Measurements from ENCODE around the gene SYTL2. TPM values are rescaled to one million over a fixed set of nuclear protein-coding genes. Genes with fewer than 3 reads are reported as not detected.

The SYTL2 gene
- total RNA-seq, 1 donor from 2014 or later: 25.7 TPM

GRCh38 chr11:85695546-85695945 lies 115.4 kb downstream of the SYTL2 start:
- no peak for TF ChIP-seq CTCF (conservative IDR thresholded peaks at IDR 0.05; ENCODE audit: low read depth, low read length)
- no peak overlapping the region for H3K4me3 ChIP-seq (ENCODE audit: low read depth, low read length)
- DNase-seq (ENCODE audit: low read depth): no peak

GRCh38 chr11:85694385-85694980 lies 116.5 kb downstream of the SYTL2 start:
- no peak overlapping the region for H3K4me3 ChIP-seq (ENCODE audit: low read depth, low read length)
- DNase-seq (ENCODE audit: low read depth): no peak
- peak; percentile 59 for TF ChIP-seq CTCF (conservative IDR thresholded peaks at IDR 0.05; ENCODE audit: low read depth, low read length)

GRCh38 chr11:85685820-85686459 lies 125.0 kb downstream of the SYTL2 start, which contains the start of gene CCDC89:
TSS of gene CCDC89 (minus strand) at chr11:85686195. CDS start at chr11:85686130, 65 bp downstream.
- H3K4me3 ChIP-seq (ENCODE audit: low read depth, low read length): peak within 1 kb of the TSS; percentile 56
- no peak for TF ChIP-seq CTCF (conservative IDR thresholded peaks at IDR 0.05; ENCODE audit: low read depth, low read length)
- DNase-seq (ENCODE audit: low read depth): peak; percentile 93

- no peak for DNase-seq (ENCODE audit: low read depth)
- H3K4me3 ChIP-seq (ENCODE audit: low read depth, low read length): peak overlapping the region; percentile 56
- no peak for TF ChIP-seq CTCF (conservative IDR thresholded peaks at IDR 0.05; ENCODE audit: low read depth, low read length)
Measured at GRCh38 chr11:85685125-85685819, 125.7 kb downstream of the SYTL2 start.

GRCh38 chr11:85682330-85683305 lies 128.3 kb downstream of the SYTL2 start:
- no peak for DNase-seq (ENCODE audit: low read depth)
- H3K4me3 ChIP-seq (ENCODE audit: low read depth, low read length): peak overlapping the region; percentile 76
- TF ChIP-seq CTCF (conservative IDR thresholded peaks at IDR 0.05; ENCODE audit: low read depth, low read length): no peak

GRCh38 chr11:85680897-85681296 lies 130.0 kb downstream of the SYTL2 start:
- H3K4me3 ChIP-seq (ENCODE audit: low read depth, low read length): no peak overlapping the region
- TF ChIP-seq CTCF (conservative IDR thresholded peaks at IDR 0.05; ENCODE audit: low read depth, low read length): no peak
- DNase-seq (ENCODE audit: low read depth): no peak

Measured in epithelial cell of proximal tubule (primary cell).